ENCODE measurements around the gene DPF3. TPM values are rescaled to one million over a fixed set of nuclear protein-coding genes. Genes with fewer than 3 reads are reported as not detected.
"Not testable (repeated sequence)": the region's sequence is repeated elsewhere in the genome, so short reads cannot be mapped to it uniquely, and the experiment has no call there.

DPF3 gene
- total RNA-seq, 1 donor from 2014 or later = 4.3 TPM

GRCh38 chr14:72755766-72756165 is 138.1 kb downstream of the DPF3 start:
- H3K36me3 Mint-ChIP-seq (ENCODE audit: low read depth) = peaks cover 12% of the 10 kb centered on the region
- no peak for DNase-seq (ENCODE audit: low spot score)

GRCh38 chr14:72754949-72755348 is 139.0 kb downstream of the DPF3 start:
- H3K9me3 Mint-ChIP-seq = peaks cover 25% of the 10 kb centered on the region
- no peaks in the 10 kb centered on the region for H3K4me1 Mint-ChIP-seq (ENCODE audit: low read depth)
- peaks cover 12% of the 10 kb centered on the region for H3K36me3 Mint-ChIP-seq (ENCODE audit: low read depth)
- H3K27me3 Mint-ChIP-seq (ENCODE audit: insufficient read depth) = no peaks in the 10 kb centered on the region
- no peak overlapping the region for H3K4me3 Mint-ChIP-seq
- DNase-seq (ENCODE audit: low spot score) = no peak
- no peak overlapping the region for H3K27ac Mint-ChIP-seq
- intact Hi-C loops (cut with micrococcal nuclease) = no loop called here

More at GRCh38 chr14:72755766-72756165, 138.1 kb downstream of the DPF3 start:
- H3K9me3 Mint-ChIP-seq = peaks cover 32% of the 10 kb centered on the region
- H3K27me3 Mint-ChIP-seq (ENCODE audit: insufficient read depth) = no peaks in the 10 kb centered on the region
- no peaks in the 10 kb centered on the region for H3K4me1 Mint-ChIP-seq (ENCODE audit: low read depth)
- H3K4me3 Mint-ChIP-seq = no peak overlapping the region
- intact Hi-C loops (cut with micrococcal nuclease) = no loop called here
- no peak overlapping the region for H3K27ac Mint-ChIP-seq

- no peak overlapping the region for H3K4me3 Mint-ChIP-seq
- no peaks in the 10 kb centered on the region for H3K27me3 Mint-ChIP-seq (ENCODE audit: insufficient read depth)
- H3K27ac Mint-ChIP-seq = no peak overlapping the region
- H3K36me3 Mint-ChIP-seq (ENCODE audit: low read depth) = peaks cover 14% of the 10 kb centered on the region
- no peak for DNase-seq (ENCODE audit: low spot score)
- intact Hi-C loops (cut with micrococcal nuclease) = no loop called here
- peaks cover 20% of the 10 kb centered on the region for H3K9me3 Mint-ChIP-seq
- H3K4me1 Mint-ChIP-seq (ENCODE audit: low read depth) = no peaks in the 10 kb centered on the region
These were observed 140.0 kb downstream of the DPF3 start for GRCh38 chr14:72753879-72754400.

GRCh38 chr14:72753044-72753710 is 140.7 kb downstream of the DPF3 start:
- intact Hi-C loops (cut with micrococcal nuclease) = no loop called here
- H3K4me3 Mint-ChIP-seq = no peak overlapping the region
- no peaks in the 10 kb centered on the region for H3K4me1 Mint-ChIP-seq (ENCODE audit: low read depth)
- peaks cover 17% of the 10 kb centered on the region for H3K36me3 Mint-ChIP-seq (ENCODE audit: low read depth)
- peaks cover 14% of the 10 kb centered on the region for H3K9me3 Mint-ChIP-seq
- no peak overlapping the region for H3K27ac Mint-ChIP-seq
- no peak for DNase-seq (ENCODE audit: low spot score)
- no peaks in the 10 kb centered on the region for H3K27me3 Mint-ChIP-seq (ENCODE audit: insufficient read depth)

- Mint-ChIP-seq H3K27me3 (ENCODE audit: insufficient read depth) (peaks cover 3% of the 10 kb centered on the region), H3K36me3 (ENCODE audit: low read depth) (peaks cover 22% of the 10 kb centered on the region), H3K9me3 (peaks cover 18% of the 10 kb centered on the region), H3K4me1 (ENCODE audit: low read depth) (no peaks in the 10 kb centered on the region), H3K27ac (no peak overlapping the region), H3K4me3 (no peak overlapping the region)
- DNase-seq (ENCODE audit: low spot score) = no peak
- intact Hi-C loops (cut with micrococcal nuclease) = no loop called here
These were observed 141.9 kb downstream of the DPF3 start for GRCh38 chr14:72752034-72752412.

- Mint-ChIP-seq H3K36me3 (ENCODE audit: low read depth) (peaks cover 22% of the 10 kb centered on the region), H3K4me1 (ENCODE audit: low read depth) (no peaks in the 10 kb centered on the region), H3K27me3 (ENCODE audit: insufficient read depth) (peaks cover 3% of the 10 kb centered on the region), H3K4me3 (no peak overlapping the region), H3K27ac (no peak overlapping the region), H3K9me3 (peaks cover 16% of the 10 kb centered on the region)
- no peak for DNase-seq (ENCODE audit: low spot score)
- intact Hi-C loops (cut with micrococcal nuclease) = no loop called here
These were observed 142.4 kb downstream of the DPF3 start for GRCh38 chr14:72751276-72752033.

GRCh38 chr14:72748921-72749320 is 145.0 kb downstream of the DPF3 start:
- intact Hi-C loops (cut with micrococcal nuclease); H3K27me3 Mint-ChIP-seq (ENCODE audit: insufficient read depth); H3K27ac Mint-ChIP-seq; DNase-seq (ENCODE audit: low spot score); H3K4me3 Mint-ChIP-seq; H3K4me1 Mint-ChIP-seq (ENCODE audit: low read depth): not testable (repeated sequence)
- peaks cover 22% of the 10 kb centered on the region for H3K36me3 Mint-ChIP-seq (ENCODE audit: low read depth)
- peaks cover 12% of the 10 kb centered on the region for H3K9me3 Mint-ChIP-seq

GRCh38 chr14:72747652-72748051 is 146.2 kb downstream of the DPF3 start:
- intact Hi-C loops (cut with micrococcal nuclease) = no loop called here
- no peak overlapping the region for H3K4me3 Mint-ChIP-seq
- H3K9me3 Mint-ChIP-seq = peaks cover 12% of the 10 kb centered on the region
- peaks cover 20% of the 10 kb centered on the region for H3K36me3 Mint-ChIP-seq (ENCODE audit: low read depth)
- no peaks in the 10 kb centered on the region for H3K4me1 Mint-ChIP-seq (ENCODE audit: low read depth)
- DNase-seq (ENCODE audit: low spot score) = no peak
- no peak overlapping the region for H3K27ac Mint-ChIP-seq
- H3K27me3 Mint-ChIP-seq (ENCODE audit: insufficient read depth) = peaks cover 3% of the 10 kb centered on the region

- no peaks in the 10 kb centered on the region for H3K4me1 Mint-ChIP-seq (ENCODE audit: low read depth)
- no peak for DNase-seq (ENCODE audit: low spot score)
- peaks cover 12% of the 10 kb centered on the region for H3K36me3 Mint-ChIP-seq (ENCODE audit: low read depth)
- H3K27ac Mint-ChIP-seq = no peak overlapping the region
- H3K27me3 Mint-ChIP-seq (ENCODE audit: insufficient read depth) = peaks cover 3% of the 10 kb centered on the region
- no peak overlapping the region for H3K4me3 Mint-ChIP-seq
- peaks cover 12% of the 10 kb centered on the region for H3K9me3 Mint-ChIP-seq
- intact Hi-C loops (cut with micrococcal nuclease) = no loop called here
These were observed 147.6 kb downstream of the DPF3 start for GRCh38 chr14:72745991-72746980.

- Mint-ChIP-seq H3K4me3 (no peak overlapping the region), H3K36me3 (ENCODE audit: low read depth) (peaks cover 12% of the 10 kb centered on the region), H3K4me1 (ENCODE audit: low read depth) (no peaks in the 10 kb centered on the region), H3K27me3 (ENCODE audit: insufficient read depth) (peaks cover 3% of the 10 kb centered on the region), H3K9me3 (peaks cover 12% of the 10 kb centered on the region), H3K27ac (no peak overlapping the region)
- intact Hi-C loops (cut with micrococcal nuclease) = no loop called here
- no peak for DNase-seq (ENCODE audit: low spot score)
These were observed 148.4 kb downstream of the DPF3 start for GRCh38 chr14:72745546-72745945.

GRCh38 chr14:72744416-72745120 is 149.3 kb downstream of the DPF3 start:
- Mint-ChIP-seq H3K4me3 (no peak overlapping the region), H3K36me3 (ENCODE audit: low read depth) (peaks cover 12% of the 10 kb centered on the region), H3K27ac (no peak overlapping the region), H3K4me1 (ENCODE audit: low read depth) (no peaks in the 10 kb centered on the region), H3K27me3 (ENCODE audit: insufficient read depth) (peaks cover 3% of the 10 kb centered on the region), H3K9me3 (peaks cover 12% of the 10 kb centered on the region)
- no peak for DNase-seq (ENCODE audit: low spot score)
- intact Hi-C loops (cut with micrococcal nuclease) = no loop called here

GRCh38 chr14:72743626-72744025 is 150.3 kb downstream of the DPF3 start:
- no peak for DNase-seq (ENCODE audit: low spot score)
- H3K9me3 Mint-ChIP-seq = peaks cover 8% of the 10 kb centered on the region
- peaks cover 10% of the 10 kb centered on the region for H3K36me3 Mint-ChIP-seq (ENCODE audit: low read depth)

More at GRCh38 chr14:72743626-72744025, 150.3 kb downstream of the DPF3 start:
- no peak overlapping the region for H3K4me3 Mint-ChIP-seq
- H3K27me3 Mint-ChIP-seq (ENCODE audit: insufficient read depth) = peaks cover 3% of the 10 kb centered on the region
- intact Hi-C loops (cut with micrococcal nuclease) = no loop called here
- no peaks in the 10 kb centered on the region for H3K4me1 Mint-ChIP-seq (ENCODE audit: low read depth)
- no peak overlapping the region for H3K27ac Mint-ChIP-seq

Measured in activated T-helper 1 cell treated with anti-CD3 and anti-CD28 coated beads, Interleukin-12 subunit alpha, Interleukin-12 subunit beta, Interleukin-2, Interleukin-4 antibody, amounts not matched to agents 30 ng/mL and 10 ng/mL and 1 ng/mL, durations not matched to agents 14 hours and 24 hours and 36 hours (primary cell).